HUES64 (cell line): Measurements from ENCODE around the gene VCP.

Experiments used
- H3K27ac ChIP-seq: 2 replicates; pipeline ENCODE4 v1.7.0; 2013; ENCODE audit warnings: low read depth, low read length, inconsistent platforms
- H3K27me3 ChIP-seq: 2 replicates; pipeline ENCODE4 v1.6.1; 2013; ENCODE audit warnings: mild to moderate bottlenecking, low read length; ENCODE audit not compliant: insufficient read depth
- H3K36me3 ChIP-seq: 2 replicates; pipeline ENCODE4 v1.6.1; 2013; ENCODE audit warnings: mild to moderate bottlenecking, low read length; ENCODE audit not compliant: insufficient read depth
- H3K4me1 ChIP-seq: 2 replicates; pipeline ENCODE4 v1.6.1; 2013; ENCODE audit warnings: mild to moderate bottlenecking, low read length, moderate library complexity; ENCODE audit not compliant: insufficient read depth
- H3K4me3 ChIP-seq: 2 replicates; pipeline ENCODE4 v1.5.1; 2013; ENCODE audit warnings: mild to moderate bottlenecking, low read length, moderate library complexity
- H3K9ac ChIP-seq: 2 replicates; pipeline ENCODE4 v1.6.1; 2013; ENCODE audit warnings: mild to moderate bottlenecking, low read depth, low read length
- H3K9me3 ChIP-seq: 2 replicates; pipeline ENCODE4 v1.6.1; 2013; ENCODE audit warnings: low read depth, low read length; ENCODE audit not compliant: insufficient read depth
- WGBS: fragments of 150-250, 120-280 bp; methylation state at CpG from one replicate; pipeline ENCODE4 v1.1.7; 2013; ENCODE audit warnings: missing lambda C conversion rate; 5-methylcytosine and 5-hydroxymethylcytosine counted together

The VCP gene

GRCh38 chr9:35102465-35102768 lies 30.0 kb upstream of the VCP start:
- H3K9me3 ChIP-seq, result no peaks in the 10 kb centered on the region
- H3K9ac ChIP-seq, result peak overlapping the region; percentile 92
- no peaks in the 10 kb centered on the region for H3K27me3 ChIP-seq
- peak overlapping the region; percentile 83 for H3K4me3 ChIP-seq
- peak overlapping the region; percentile 86 for H3K27ac ChIP-seq
- peaks cover 48% of the 10 kb centered on the region for H3K36me3 ChIP-seq
- H3K4me1 ChIP-seq, result peaks cover 15% of the 10 kb centered on the region; the same call in 1 of the 2 replicates
- WGBS, result 7% methylated on average over 10 of the region's 10 CpGs

GRCh38 chr9:35097573-35097972 lies 25.1 kb upstream of the VCP start:
- Histone ChIP-seq H3K4me1 (peaks cover 6% of the 10 kb centered on the region; the same call in 1 of the 2 replicates), H3K27ac (no peak overlapping the region), H3K4me3 (no peak overlapping the region), H3K9ac (no peak overlapping the region), H3K27me3 (no peaks in the 10 kb centered on the region), H3K9me3 (no peaks in the 10 kb centered on the region), H3K36me3 (peaks cover 42% of the 10 kb centered on the region)
- 92% methylated on average over 3 of the region's 3 CpGs for WGBS

- Histone ChIP-seq H3K27me3 (no peaks in the 10 kb centered on the region), H3K9ac (peak within 1 kb of the TSS; percentile 99), H3K36me3 (peaks cover 48% of the 10 kb centered on the region), H3K4me3 (peak within 1 kb of the TSS; percentile 96), H3K9me3 (no peaks in the 10 kb centered on the region), H3K27ac (peak within 1 kb of the TSS; percentile 100), H3K4me1 (no peaks in the 10 kb centered on the region)
- 2% methylated on average over 53 of the region's 53 CpGs for WGBS
These were observed 23.8 kb upstream of the VCP start, which contains the start of gene PIGO for GRCh38 chr9:35096035-35096849. TSS of gene PIGO (minus strand) at chr9:35096591. CDS start at chr9:35095565, 1,026 bp downstream.

GRCh38 chr9:35091536-35091935 lies 19.1 kb upstream of the VCP start:
- Histone ChIP-seq H3K27me3 (no peaks in the 10 kb centered on the region), H3K27ac (no peak overlapping the region), H3K9ac (no peak overlapping the region), H3K9me3 (no peaks in the 10 kb centered on the region), H3K4me3 (no peak overlapping the region), H3K4me1 (no peaks in the 10 kb centered on the region), H3K36me3 (peaks cover 66% of the 10 kb centered on the region)
- whole genome bisulfite sequencing, result 95% methylated on average over 17 of the region's 17 CpGs

- Histone ChIP-seq H3K4me3 (no peak overlapping the region), H3K27ac (no peak overlapping the region), H3K9ac (no peak overlapping the region), H3K36me3 (peaks cover 69% of the 10 kb centered on the region), H3K27me3 (no peaks in the 10 kb centered on the region), H3K9me3 (no peaks in the 10 kb centered on the region), H3K4me1 (no peaks in the 10 kb centered on the region)
- 91% methylated on average over 2 of the region's 2 CpGs for WGBS
These were observed 17.0 kb upstream of the VCP start for GRCh38 chr9:35089434-35089833.

GRCh38 chr9:35085078-35085477 lies 12.7 kb upstream of the VCP start:
- WGBS, result 100% methylated on average over 2 of the region's 2 CpGs

GRCh38 chr9:35079426-35080341 lies 7.3 kb upstream of the VCP start, which contains the start of gene FANCG:
TSS of gene FANCG (minus strand) at chr9:35079942. CDS start at chr9:35079524, 418 bp downstream.
- Histone ChIP-seq H3K4me3 (peak within 1 kb of the TSS; percentile 96), H3K27me3 (no peaks in the 10 kb centered on the region), H3K9me3 (no peaks in the 10 kb centered on the region), H3K9ac (peak within 1 kb of the TSS; percentile 96), H3K27ac (peak within 1 kb of the TSS; percentile 93), H3K4me1 (peaks cover 6% of the 10 kb centered on the region; the same call in 1 of the 2 replicates), H3K36me3 (peaks cover 34% of the 10 kb centered on the region)
- under 1% methylated on average over 66 of the region's 67 CpGs for WGBS

More at GRCh38 chr9:35085078-35085477, 12.7 kb upstream of the VCP start:
- no peak overlapping the region for H3K27ac ChIP-seq
- H3K4me1 ChIP-seq, result no peaks in the 10 kb centered on the region
- no peaks in the 10 kb centered on the region for H3K27me3 ChIP-seq
- no peak overlapping the region for H3K4me3 ChIP-seq
- no peaks in the 10 kb centered on the region for H3K9me3 ChIP-seq
- peaks cover 29% of the 10 kb centered on the region for H3K36me3 ChIP-seq
- H3K9ac ChIP-seq, result no peak overlapping the region

GRCh38 chr9:35079041-35079425 lies 6.6 kb upstream of the VCP start:
- peaks cover 40% of the 10 kb centered on the region for H3K36me3 ChIP-seq
- no peaks in the 10 kb centered on the region for H3K27me3 ChIP-seq
- H3K4me3 ChIP-seq, result peak overlapping the region; percentile 96
- 9% methylated on average over 10 of the region's 10 CpGs for WGBS
- peak overlapping the region; percentile 96 for H3K9ac ChIP-seq
- H3K9me3 ChIP-seq, result no peaks in the 10 kb centered on the region
- H3K27ac ChIP-seq, result peak overlapping the region; percentile 93
- peaks cover 6% of the 10 kb centered on the region; the same call in 1 of the 2 replicates for H3K4me1 ChIP-seq

- H3K9me3 ChIP-seq, result no peaks in the 10 kb centered on the region
- H3K4me3 ChIP-seq, result peak overlapping the region; percentile 96
- H3K36me3 ChIP-seq, result peaks cover 49% of the 10 kb centered on the region
- H3K4me1 ChIP-seq, result peaks cover 6% of the 10 kb centered on the region; the same call in 1 of the 2 replicates
- H3K27me3 ChIP-seq, result no peaks in the 10 kb centered on the region
- no peak overlapping the region for H3K27ac ChIP-seq
- peak overlapping the region; percentile 96; the same call in 1 of the 2 replicates for H3K9ac ChIP-seq
- 81% methylated on average over 4 of the region's 4 CpGs for WGBS
These were observed 5.6 kb upstream of the VCP start for GRCh38 chr9:35078066-35078465.

GRCh38 chr9:35076848-35077247 lies 4.4 kb upstream of the VCP start:
- Histone ChIP-seq H3K9me3 (no peaks in the 10 kb centered on the region), H3K9ac (no peak overlapping the region), H3K27me3 (no peaks in the 10 kb centered on the region), H3K4me1 (peaks cover 6% of the 10 kb centered on the region; the same call in 1 of the 2 replicates), H3K4me3 (no peak overlapping the region), H3K27ac (no peak overlapping the region), H3K36me3 (peaks cover 49% of the 10 kb centered on the region)
- WGBS, result 92% methylated on average over 4 of the region's 4 CpGs

- Histone ChIP-seq H3K4me1 (peaks cover 13% of the 10 kb centered on the region), H3K9me3 (no peaks in the 10 kb centered on the region), H3K9ac (no peak overlapping the region), H3K27ac (no peak overlapping the region), H3K36me3 (peaks cover 54% of the 10 kb centered on the region), H3K27me3 (no peaks in the 10 kb centered on the region), H3K4me3 (no peak overlapping the region)
- WGBS, result 96% methylated on average over 3 of the region's 4 CpGs
These were observed 2.9 kb upstream of the VCP start for GRCh38 chr9:35075358-35075757.
